ENCODE results near the gene CFAP58.

DNA sequence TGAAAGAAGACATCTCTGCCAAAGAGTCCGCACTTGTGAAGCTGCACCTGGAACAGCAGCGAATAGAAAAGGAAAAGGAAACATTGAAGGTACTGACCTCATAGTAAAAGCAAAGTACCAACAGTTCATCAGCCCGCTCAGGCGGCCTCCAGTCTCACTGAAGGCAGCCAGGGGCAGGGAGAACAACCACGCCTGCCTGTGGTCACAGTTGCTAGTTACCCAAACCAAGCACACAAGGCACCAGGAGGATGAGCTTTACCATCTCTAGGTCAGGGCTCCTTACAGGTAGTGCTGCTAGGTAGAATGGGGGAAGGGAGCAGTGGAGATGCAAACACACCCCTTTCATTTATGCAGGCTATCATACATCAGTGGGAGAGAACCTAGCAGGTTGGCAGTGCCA lies 39.8 kb downstream of the CFAP58 start:
- TF ChIP-seq, protein P1, sequence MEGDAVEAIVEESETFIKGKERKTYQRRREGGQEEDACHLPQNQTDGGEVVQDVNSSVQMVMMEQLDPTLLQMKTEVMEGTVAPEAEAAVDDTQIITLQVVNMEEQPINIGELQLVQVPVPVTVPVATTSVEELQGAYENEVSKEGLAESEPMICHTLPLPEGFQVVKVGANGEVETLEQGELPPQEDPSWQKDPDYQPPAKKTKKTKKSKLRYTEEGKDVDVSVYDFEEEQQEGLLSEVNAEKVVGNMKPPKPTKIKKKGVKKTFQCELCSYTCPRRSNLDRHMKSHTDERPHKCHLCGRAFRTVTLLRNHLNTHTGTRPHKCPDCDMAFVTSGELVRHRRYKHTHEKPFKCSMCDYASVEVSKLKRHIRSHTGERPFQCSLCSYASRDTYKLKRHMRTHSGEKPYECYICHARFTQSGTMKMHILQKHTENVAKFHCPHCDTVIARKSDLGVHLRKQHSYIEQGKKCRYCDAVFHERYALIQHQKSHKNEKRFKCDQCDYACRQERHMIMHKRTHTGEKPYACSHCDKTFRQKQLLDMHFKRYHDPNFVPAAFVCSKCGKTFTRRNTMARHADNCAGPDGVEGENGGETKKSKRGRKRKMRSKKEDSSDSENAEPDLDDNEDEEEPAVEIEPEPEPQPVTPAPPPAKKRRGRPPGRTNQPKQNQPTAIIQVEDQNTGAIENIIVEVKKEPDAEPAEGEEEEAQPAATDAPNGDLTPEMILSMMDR (IDR thresholded peaks at IDR 0.05): no peak
- TF ChIP-seq POLR2AphosphoS5 (IDR thresholded peaks at IDR 0.05) (no peak), POLR2A (IDR thresholded peaks at IDR 0.05) (no peak)

Measured in prostate gland (tissue), 2 donors.